Activated T-helper 1 cell treated with Interleukin-2 at 50 U/mL for 16 hours (primary cell): ENCODE results near the gene PNMA6A.
"Not testable (repeated sequence)": the region's sequence is repeated elsewhere in the genome, so short reads cannot be mapped to it uniquely, and the experiment has no call there.

Experiments used
- DNase-seq: peaks from one replicate; pipeline ENCODE4 v3.0.0-alpha.2; 2020; ENCODE audit warnings: low read depth

Gene PNMA6A

DNA sequence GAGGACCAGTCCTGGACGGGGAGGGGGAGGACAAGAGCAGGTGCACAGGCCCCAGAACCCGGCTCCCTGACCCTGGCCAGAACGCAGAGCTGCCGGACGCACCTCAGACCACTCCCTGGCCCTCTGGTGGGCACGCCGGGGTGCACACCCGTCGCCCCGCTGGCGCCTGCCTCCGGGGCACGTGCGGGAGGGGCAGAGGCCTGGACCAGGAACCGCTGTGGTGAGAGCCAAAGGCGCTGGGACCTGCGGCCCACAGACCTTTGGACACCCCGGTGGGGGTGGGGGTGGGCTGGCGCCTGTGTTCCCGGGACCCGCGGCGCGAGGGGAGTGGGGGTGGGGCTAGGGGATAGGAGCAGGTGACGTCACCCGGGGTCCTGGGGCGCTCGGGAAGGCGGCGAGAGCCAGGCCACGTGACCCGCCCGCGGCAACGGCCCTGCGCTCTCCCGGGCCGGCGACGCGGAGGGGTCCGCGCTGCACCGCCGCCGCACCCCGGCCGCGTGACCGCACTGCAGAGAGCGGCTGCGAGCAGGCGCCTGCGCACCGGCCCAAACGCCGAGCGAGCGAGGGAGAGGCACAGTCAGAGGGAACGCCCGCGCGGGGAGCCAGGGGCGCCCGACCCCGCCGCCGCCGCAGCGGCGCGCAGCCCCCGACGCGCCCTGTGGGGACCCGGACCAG, at the start of gene PNMA6A:
Gene PNMA6A (plus strand): TSS at position 546 of the 675 bp plus-strand sequence. CDS start 609 bp downstream, outside the sequence.
- not testable (repeated sequence) for DNase-seq

DNA sequence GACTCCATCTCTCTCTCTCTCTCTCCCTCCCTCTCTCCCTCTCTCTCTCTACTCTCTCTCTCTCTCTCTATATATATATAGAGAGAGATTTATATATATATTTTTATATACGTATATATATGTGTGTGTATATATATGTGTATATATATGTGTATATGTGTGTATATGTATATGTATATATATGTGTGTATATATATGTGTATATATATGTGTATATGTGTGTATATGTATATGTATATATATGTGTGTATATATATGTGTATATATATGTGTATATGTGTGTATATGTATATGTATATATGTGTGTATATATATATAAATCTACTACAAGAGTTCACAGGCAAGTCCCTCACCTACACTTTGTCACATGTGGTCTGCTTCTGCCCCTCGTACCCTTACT, 45.8 kb upstream of the PNMA6A start:
- not testable (repeated sequence) for DNase-seq

DNA sequence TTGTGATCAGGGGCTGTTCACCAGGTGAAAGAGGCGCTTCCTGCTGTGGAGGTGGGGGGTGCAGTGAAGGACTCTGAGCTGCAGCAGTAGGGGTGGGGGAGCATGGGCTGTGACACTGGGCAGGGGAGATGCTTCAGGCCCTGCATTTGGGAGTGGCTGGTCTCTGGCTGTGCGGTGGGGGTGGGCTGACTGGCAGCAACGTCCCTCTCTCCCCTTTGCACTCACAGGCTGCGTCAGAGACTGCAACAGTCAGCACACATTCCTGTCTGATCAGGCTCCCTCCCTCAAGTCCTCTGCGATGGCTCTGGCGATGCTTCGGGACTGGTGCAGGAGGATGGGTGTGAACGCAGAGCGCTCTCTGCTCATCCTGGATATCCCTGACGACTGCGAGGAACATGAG, 43.8 kb upstream of the PNMA6A start:
- not testable (repeated sequence) for DNase-seq

DNA sequence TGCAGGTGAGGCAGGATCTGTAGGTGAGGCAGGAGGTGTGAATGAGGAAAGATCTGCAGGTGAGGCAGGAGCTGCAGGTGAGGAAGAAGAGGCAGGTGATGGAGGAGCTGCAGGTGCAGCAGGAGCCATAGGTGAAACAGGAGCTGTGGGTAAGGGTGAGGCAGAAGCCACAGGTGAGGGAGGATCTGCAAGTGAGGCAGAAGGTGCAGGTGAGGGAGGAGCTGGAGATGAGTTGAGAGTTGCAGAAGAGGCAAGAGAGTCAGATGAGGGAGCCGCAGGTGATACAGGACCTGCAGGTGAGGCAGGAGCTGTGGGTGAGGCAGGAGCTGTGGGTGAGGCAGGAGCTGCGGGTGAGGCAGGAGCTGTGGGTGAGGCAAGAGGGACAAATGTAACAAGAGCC, 43.1 kb upstream of the PNMA6A start:
- no peak for DNase-seq

DNA sequence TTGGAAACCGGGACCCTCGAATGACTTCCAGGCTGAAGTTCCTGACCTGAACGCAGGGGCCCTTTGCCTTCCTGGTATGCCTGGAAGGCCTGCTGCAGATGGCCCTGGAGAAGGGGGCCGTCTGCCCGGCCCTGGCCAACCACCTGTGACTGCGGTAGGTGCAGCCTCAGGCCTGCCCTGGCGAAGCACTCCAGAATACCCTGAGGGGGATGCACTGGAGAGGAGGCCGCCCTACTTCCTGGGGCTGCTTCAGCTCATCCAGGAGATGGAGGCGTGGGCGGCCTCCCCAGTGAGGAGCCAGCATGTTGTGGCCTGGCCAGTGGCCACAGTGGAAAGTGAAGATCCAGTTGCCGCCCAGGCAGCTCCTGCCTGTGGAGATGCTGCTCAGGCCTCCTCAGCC, 42.4 kb upstream of the PNMA6A start:
- no peak for DNase-seq

DNA sequence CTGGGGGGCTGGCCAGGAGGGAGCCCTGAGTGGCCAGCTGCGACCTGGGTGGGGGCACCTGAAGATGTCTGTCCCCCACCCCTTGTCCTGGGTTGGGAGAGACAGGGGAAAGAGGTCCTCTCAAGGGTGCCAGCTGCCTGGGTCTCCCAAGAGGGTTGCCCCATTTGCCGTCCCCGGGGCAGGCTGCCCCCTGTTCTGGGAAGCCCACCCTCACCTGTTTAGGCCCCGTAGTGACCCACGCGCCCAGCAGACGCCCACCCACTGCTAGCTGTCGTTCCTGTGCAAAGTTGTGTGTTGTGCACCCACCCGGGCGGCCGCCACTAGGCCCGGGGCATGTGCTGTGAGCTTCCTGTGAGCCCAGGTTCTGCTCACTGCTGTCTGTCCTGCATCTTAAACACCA, 41.5 kb upstream of the PNMA6A start:
- no peak for DNase-seq

DNA sequence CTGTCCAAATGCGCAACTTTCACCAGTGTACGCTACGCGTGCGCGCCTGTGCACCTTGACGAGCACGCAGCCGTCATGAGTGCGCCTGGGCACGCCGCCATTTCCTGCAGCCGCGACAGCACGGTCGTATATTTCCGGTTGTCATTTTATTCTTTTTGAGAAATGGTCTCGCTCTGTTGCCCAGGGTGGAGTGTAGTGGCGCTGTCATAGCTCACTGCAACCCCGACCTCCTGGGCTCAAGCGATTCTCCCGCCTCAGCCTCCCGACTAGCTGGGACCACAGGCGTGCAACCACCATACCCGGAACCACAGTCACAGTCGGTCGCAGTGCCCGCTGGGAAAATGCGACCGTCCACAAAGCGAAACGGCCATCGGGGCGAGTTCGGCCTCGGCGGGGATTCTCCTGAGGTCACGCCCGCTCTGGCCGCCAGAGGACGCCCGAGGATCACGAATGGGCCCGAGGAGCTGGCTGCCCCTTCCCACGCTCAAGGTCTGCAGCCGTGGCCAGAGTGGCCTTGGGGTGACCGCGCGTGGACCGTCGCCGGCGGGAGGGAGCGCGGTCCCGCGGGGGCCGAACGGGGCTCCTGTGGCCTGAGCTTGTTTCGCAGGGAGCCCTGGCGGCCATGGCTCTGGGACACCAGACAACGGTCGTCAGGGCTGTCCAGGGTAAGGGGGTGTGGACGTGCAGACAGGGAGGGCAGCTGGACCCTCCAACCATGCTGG, 39.7 kb upstream of the PNMA6A start:
- peak; percentile 41 for DNase-seq

DNA sequence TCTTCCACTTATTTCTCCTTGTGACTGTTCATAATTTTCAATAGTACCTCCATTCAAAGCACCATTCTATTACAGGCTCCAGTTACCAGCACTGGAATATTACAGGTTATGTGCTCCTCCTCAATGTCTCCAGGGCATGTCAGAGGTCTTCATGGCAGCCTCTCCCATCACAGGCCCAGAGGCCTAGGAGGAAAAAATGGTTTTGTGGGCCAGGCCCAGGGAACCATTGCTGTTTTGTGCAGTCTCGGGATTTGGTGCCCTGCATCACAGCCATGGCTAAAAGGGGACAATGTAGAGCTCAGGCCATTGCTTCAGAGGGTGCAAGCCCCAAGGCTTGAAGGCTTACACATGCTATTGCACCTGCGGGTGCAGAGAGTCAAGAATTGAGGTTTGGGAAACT, 23.2 kb upstream of the PNMA6A start:
- DNase-seq: no peak

DNA sequence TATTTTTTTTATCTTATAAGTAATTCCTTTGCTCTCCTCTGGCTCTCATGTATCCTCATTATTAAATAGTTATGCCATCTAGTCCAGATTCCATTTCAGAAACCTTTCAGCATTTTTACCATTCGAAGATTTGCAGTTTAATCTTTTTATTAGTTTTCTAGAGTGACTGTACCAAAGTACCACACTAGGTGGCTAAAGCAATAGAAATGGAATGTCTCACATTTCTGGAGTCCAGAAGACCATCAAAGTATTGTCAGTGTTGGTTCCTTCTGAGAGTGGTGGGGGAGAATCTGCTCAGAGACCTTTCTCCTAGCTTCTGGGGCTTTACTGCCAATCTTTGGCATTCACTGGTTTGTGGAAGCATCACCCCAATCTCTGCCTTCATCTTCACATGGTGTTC, 19.7 kb upstream of the PNMA6A start:
- DNase-seq: no peak

DNA sequence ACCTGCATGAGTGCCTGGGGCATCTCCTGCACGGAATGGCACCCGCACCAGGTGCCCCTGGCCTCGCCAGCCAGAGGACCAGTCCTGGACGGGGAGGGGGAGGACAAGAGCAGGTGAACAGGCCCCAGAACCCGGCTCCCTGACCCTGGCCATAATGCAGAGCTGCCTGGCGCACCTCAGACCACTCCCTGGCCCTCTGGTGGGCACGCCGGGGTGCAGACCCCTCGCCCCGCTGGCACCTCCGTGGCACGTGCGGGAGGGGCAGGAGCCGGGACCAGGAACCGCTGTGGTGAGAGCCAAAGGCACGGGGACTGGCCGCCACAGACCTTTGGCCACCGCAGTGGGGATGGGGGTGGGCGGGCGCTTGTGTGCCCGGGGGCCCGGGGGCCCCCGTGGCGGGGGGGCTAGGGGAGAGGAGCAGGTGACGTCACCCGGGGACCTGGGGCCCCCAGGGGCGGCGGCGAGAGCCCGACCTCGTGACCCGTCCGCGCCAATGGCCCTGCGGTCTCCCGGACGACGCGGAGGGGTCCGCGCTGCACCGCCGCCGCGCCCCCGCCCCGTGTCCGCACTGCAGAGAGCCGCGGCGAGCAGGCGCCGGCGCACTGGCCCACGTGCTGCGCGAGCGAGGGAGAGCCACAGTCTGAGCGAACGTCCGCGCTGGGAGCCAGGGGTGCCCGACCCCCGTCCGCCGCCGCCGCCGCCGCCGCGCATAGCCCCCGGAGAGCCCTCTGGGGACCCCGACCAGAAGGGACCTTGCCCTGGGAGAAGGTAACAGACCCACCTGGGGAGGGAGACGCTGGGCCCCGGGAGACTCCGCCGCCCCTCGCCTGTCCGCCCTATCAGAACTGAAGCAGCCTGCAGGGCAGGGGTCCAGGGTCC, 16.1 kb upstream of the PNMA6A start, which contains the start of gene PNMA3:
Gene PNMA3 (plus strand): TSS at position 600 of the 879 bp plus-strand sequence. CDS start 586 bp downstream, outside the sequence.
- no peak for DNase-seq

DNA sequence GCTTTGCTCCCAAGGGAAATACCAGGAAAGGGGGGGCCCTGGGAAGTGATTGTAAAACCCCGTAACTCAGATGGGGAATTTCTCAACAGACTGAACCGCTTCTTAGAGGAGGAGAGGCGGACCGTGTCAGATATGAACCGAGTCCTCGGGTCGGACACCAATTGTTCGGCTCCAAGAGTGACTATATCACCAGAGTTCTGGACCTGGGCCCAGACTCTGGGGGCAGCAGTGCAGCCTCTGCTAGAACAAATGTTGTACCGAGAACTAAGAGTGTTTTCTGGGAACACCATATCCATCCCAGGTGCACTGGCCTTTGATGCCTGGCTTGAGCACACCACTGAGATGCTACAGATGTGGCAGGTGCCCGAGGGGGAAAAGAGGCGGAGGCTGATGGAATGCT, 15.0 kb upstream of the PNMA6A start:
- no peak for DNase-seq

DNA sequence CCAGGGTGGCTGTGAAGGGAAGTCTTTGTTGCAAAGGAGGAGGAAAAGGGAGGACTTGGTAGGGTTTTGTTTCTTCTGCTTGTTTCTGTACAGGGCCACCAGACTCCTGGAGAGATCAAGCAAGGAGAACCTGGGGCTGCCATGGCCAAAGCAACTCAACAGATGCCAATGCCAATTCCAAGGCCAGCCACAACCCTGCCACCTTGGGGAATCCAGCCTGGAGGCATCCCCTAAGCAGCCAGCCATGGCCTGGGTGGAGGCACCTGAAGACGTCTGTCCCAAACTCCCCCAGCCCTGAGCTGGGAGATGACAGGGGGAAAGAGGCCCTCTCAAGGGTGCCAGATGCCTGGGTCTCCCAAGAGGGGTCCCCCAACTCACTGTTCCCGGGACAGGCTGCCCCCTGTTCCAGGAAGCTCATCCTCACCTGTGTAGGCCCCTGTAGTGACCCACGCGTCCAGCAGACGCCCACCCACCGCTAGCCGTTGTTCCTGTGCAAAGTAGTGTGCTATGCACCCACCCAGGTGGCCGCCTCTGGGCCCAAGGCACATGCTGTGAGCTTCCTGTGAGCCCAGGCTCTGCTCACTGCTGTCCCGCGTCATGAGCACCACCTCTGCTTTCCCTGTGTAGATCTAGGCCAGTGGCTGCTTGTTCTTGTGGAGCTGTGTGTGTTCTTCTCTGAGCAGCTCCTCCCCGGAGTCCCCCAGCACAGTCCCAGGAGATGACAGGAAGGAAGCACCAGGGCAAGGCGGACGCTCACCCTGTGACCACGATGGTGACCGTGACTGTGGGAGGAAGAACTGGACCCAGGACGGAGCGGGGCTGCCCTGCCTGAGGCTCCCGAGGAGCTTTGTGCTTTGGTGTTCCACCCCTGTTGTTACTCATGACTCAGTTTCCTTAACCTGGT, 12.8 kb upstream of the PNMA6A start:
- DNase-seq: no peak

DNA sequence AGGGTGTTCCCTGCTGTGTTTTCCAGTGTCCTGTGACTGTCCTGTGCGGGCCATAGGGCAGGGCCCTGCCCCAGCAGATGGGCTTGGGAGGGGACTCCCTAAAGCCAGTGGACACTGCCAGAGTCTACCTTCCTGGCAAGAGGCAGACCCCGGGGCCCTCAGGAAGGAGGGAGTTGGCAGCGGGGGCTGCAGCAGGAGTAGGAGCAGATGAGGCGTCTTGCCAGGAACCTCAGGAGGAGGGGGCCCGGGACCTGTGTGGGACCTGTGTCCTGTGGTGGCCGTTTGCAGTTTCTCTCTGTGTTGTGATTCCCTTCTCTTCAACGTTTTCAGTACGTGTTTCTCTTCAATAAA, 12.2 kb upstream of the PNMA6A start:
- DNase-seq: no peak

DNA sequence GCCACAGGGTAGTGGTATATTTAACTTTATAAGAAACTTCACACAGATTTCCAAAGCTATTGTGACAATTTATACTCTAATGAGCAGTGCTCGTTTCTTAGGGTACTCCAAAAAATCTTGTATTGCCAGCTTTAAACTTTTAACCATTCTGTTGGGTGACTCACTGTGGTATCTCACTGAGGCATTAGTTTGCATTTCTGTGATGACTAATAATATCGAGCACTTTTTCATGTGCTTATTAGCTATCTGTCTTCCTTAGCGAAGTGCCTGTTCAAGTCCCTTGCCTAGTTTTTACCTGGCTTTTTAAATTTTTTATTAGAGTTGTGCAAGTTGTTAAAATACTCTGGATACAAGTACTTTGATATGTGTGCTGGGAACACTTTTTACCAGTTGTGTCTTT, 10.5 kb upstream of the PNMA6A start:
- no peak for DNase-seq

DNA sequence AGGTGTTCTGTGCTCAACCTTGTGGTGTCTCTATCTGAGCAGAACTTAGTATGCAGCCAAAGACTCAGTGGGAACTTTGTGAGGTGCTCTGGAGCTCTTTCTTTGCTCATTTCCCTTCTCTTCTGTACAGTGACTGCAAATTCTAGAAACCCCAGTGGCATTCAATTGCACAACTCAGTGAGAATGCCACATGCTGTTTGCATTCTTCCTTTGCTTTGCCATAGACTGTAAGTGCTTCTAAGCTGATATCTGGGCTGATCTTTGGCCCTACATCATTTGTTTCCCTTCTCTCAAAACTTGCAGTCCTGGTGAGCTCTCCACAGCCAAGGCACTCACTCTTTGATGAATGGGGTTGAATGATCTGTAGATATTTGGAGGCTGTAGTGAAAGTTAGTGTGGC, 8.9 kb upstream of the PNMA6A start:
- no peak for DNase-seq

DNA sequence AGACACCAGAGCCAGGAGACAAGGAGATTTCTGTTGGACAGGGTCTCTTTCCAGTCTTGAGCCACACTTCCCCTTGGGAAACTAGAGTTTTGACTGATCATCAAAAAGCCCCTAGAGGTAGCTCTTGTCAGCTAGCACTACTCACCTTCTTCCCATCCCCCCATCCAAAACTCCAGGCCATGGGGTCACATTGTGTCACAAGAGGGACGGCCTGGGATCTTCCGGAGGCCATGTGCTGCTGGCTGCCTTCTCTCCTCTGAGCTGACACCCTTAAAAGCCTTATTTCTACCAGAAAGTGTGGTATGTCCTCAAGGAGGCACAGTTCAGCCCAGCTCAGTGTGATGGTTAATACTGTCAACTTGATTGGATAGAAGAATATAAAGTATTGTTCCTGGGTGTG, 8.2 kb upstream of the PNMA6A start:
- no peak for DNase-seq

DNA sequence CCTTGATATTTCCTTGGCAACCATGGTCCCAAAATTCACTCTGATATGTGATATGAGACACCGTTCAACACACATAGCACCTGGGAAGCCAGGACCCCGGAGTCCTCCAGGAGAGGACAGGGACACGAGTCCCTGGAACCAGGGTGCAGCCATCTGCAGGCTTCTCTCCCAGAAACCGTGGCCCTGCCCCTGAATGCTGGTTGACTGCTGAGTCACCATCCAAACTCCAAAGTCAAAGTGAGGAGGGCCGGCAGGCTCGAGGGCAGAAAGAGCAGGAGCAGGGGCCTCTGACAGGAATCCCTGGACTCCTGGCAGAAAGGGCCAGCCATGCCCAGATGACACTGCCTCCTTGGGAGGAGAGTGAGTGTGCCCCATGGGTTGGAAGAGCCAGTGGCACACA, 6.9 kb upstream of the PNMA6A start:
- DNase-seq: no peak

DNA sequence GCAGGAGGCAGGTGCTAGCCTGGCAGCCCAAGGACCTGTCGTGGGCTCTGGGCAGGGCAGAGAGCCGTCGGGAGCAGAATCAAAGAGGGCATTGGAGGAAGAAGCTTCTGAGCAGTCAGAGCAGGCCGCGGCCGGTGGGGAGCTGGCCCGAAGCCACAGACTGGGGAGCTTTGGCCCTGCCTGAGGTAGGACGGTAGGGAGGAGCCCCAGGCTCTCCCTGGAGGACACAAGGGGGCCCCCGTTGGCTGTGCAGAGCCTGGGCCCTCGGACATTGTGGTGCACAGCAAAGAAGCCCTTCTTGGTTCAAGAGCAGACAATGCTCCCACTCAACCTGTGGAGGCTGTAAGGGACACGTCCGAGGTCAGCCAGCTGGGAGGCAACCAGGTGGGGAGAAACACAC, 5.9 kb upstream of the PNMA6A start:
- DNase-seq: not testable (repeated sequence)

DNA sequence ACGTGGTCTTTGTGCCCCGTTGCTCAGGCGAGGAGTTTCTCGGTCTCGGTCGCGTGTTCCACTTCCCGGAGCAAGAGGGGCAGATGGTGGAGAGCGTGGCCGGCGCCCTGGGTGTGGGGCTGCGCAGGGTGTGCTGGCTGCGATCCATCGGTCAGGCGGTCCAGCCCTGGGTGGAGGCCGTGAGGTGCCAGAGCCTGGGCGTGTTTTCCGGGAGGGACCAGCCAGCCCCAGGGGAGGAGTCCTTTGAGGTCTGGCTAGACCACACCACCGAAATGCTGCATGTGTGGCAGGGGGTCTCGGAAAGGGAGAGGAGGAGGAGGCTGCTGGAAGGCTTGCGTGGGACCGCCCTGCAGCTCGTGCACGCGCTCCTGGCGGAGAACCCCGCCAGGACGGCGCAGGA, 1.1 kb downstream of the PNMA6A start:
- not testable (repeated sequence) for DNase-seq

DNA sequence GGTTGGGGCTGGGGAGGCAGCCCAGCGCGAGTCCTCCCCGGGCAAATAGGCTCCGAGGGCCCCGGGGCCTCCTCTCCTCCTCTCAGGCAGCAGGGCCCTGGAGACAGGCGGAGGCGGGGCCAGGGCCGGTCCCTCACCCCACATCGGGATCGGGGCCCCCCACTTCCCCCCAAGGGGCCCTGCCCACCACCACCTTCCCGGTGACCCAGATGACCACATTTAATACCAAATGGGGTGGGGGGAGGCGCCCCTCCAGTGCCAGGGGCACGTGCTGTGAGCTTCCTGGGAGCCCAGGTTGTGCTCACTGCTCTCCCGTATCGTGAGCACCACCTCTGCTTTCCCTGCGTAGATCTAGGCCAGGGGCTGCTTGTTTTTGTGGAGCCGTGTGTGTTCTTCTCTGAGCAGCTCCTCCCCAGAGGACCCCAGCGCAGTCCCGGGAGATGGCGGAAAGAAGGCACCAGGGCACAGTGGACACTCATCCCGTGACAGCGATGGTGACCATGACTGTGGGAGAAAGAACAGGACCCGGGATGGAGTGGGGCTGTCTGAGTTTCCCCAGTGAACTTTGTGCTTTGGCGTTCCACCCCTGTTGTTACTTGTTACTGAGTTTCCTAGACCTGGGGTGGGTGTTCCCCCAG, 2.1 kb downstream of the PNMA6A start:
- no peak for DNase-seq

DNA sequence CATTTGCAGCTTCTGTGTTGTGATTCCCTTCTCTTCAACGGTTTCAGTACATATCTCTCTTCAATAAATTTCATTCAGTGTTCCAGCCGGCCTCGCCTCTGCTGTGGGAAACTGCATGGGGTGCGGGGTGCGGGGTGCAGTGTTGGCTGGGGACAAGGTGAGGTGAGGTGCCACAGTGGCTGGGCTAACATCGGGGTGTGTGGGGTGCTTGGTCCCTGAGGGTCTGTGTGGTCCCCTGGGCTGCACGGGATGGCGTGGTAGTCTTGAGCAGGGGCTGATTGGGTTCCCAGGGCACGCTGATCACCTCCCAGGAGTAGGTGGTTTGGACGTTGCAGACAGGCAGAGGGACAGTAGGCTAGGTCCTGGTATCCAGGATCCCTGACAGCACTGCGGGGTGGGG, 2.7 kb downstream of the PNMA6A start:
- DNase-seq: no peak
